SK-N-SH (cell line): ENCODE results near the gene RRP15.

Source experiments
- CTCF ChIP-seq: fragments of 200-600 bp; sonication (generic); IDR thresholded peaks from 2 replicates; pipeline ENCODE4 v1.6.1; 2017; ENCODE audit warnings: antibody characterized with exemption, mild to moderate bottlenecking, moderate library complexity
- JUND ChIP-seq: IDR thresholded peaks from 2 replicates; pipeline ENCODE4 v1.4.0; 2012
- MAX ChIP-seq: IDR thresholded peaks from 2 replicates; pipeline ENCODE4 v1.4.0; 2012; ENCODE audit warnings: low read depth
- RXRA ChIP-seq: IDR thresholded peaks from 2 replicates; pipeline ENCODE4 v1.4.0; 2012; ENCODE audit warnings: low read depth, mild to moderate bottlenecking, borderline replicate concordance

GRCh38 chr1:218349348-218350034 is 64.4 kb downstream of the RRP15 start:
- TF ChIP-seq MAX (no peak), CTCF (no peak), JUND (no peak), RXRA (no peak)
